Activated CD8-positive, alpha-beta memory T cell treated with anti-CD3 and anti-CD28 coated beads for 48 hours (primary cell): ENCODE results near the gene NEDD4L.

ENCODE experiments used
- DNase-seq, 3 experiments: peaks; one replicate each; pipeline ENCODE4 v3.0.0-alpha.2; 2020; ENCODE audit warnings: low read depth in 2 of 3, low spot score in 2 of 3

NEDD4L gene

DNA sequence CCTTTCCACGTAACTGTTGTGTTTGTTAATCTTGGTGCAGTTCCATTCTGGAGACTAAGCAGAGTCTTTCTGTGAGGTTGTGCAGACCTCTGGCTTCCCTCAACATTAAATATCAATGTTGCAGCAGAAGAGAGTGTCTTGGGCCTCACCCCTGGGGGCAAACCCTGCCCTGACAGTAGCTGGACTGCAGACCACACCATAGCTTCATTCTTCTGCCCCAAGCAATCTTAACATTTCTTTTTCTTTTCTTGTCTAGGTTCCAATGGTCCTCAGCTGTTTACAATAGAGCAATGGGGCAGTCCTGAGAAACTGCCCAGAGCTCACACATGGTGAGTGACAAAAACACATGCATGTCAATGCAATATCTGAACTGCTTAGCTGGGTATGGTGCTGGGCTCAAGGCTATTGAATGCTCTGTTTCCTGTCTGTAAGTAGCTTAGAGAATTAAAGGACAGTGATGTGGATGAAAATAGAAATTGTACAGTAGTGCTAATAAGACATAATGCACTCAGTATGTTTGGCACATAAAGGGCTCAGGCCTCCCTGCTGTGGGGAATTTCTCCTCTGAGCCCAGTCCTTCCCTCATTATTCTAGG is 347.3 kb downstream of the NEDD4L start:
- DNase-seq = no peak

DNA sequence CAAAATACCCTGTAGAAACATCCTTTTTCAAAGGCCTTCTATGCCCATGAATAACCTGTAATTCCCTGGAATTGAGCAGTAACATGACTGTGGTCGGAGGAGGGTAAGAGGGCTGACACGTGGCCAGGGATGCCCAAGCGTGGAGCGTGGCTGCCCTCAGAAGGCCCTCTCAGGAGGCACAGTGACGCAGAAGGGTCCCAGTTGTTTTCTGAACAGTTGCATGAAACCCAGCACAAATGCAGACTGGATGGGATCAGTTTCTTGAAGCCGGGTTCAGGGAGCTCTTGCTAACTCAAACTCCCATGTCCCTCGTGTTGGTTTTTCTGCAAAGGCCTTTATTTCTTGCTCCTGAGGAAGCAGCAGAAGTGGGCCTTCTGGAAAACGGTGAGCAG is 347.9 kb downstream of the NEDD4L start:
- no peak for DNase-seq

DNA sequence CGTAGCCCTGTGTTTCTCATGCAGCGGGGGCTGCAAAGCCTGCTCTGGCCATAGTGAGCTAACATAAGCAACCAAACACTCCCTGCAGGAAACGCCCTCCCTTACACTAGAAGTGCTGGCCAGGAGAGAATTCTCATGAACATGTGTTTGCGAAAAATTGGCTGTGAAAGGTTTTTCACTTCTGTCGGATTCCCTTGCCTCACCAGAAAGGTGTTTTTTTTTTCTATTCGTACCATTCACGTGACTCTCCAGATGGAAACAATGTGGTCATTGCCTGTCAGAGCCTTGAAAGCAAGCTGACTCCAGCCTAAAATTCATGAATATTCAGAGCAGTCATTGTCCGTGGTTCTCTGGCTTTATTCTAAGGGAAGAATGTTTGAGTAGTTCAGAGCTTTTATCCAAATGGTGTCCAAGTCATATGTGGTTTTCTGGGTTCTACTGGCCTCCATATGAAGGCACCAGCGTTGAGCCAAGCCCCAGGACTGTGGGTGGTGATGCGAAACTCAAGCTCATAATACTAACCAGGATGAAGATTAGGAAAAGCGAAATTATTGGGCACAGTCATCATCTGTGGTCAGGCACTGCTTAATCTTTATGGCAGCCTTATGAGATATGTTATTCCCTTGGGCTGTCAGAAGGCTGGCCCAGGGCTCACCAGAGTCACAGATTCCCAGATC is 348.4 kb downstream of the NEDD4L start:
- no peak for DNase-seq

DNA sequence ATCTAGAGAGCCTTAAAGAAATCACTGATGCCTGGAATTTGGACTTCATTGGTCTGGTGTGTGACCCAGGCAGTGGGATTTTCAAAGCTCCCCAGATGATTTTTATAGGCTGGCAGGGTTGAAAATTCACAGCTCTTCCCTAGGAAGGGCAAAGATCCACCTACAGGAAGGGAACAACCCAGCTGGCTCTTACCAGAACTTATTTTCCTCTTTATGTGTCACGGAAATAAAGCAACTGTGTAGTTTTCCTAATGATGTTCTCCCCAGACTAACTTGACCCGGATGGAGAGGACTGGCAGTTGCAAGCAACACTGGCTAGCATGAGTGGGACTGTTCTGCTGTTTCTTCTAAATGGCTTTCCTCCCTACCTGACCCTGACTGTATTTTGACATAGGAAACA is 349.3 kb downstream of the NEDD4L start:
- DNase-seq = no peak

DNA sequence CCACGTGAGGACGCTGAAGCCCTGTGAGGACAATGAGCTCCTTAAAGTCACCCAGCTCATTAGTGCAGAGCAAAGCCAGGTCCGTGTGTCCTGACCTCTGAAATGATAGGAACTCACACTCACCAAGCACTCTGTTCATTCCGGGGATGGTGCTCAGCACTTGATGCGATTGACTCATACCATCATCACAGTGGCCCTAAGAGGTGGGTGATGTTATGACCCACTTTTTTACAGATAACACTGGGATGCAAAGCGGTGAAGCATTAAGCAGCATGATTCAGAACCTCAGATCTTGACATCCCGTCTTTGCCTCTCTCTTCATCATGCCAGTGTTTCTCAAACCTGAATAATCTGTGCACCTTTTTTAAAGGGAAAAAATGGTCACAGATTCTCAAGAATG is 350.0 kb downstream of the NEDD4L start:
- no peak for DNase-seq

DNA sequence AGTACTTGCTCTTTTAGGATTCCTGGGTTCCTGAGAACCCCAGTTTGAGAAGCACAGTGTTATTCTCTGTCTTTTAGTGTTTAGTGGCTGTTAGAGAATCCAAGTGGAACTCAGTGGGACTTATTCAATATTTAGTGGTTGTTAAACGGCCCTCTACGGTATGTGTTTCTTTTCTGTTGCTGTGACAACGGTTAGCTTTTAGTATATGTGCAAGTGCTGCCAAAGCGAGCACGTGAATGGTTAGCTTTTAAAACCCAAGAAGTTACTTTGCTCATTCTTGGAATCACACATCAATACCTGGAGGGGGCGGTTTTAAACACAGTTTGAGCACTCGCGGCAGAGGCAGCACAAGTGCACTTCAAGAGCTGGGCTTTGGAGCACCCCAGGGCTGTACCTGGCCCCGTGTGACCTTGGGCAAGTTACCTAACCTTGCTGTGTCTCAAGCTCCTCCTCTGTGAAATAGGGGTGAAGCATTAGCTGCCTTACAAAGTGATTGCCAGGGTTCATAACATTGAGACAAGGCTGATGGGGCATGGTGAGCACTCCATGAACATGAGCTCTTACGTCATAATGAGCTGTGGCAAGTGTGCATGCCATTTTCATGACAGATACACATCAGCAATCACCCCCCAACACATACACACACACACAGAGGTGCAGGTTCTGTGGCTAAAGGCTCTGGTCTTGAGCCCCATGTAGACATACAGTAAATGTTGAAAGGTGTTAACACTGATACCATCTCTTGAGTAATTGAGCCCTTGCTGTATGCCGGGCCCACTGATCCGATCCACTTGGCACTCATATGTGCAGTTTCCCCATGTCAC is 350.8 kb downstream of the NEDD4L start:
- DNase-seq = no peak

DNA sequence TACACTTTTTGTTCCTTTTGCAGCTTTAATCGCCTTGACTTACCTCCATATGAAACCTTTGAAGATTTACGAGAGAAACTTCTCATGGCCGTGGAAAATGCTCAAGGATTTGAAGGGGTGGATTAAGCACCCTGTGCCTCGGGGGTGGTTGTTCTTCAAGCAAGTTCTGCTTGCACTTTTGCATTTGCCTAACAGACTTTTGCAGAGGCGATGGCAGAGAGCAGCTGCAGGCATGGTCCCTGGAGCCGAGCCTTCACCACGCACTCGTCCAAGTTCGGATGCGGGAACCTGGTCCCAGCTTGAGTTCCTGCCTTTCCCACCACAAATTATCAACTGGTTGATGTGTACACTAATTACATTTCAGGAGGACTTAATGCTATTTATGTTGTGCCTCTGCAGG is 352.1 kb downstream of the NEDD4L start:
- no peak for DNase-seq

DNA sequence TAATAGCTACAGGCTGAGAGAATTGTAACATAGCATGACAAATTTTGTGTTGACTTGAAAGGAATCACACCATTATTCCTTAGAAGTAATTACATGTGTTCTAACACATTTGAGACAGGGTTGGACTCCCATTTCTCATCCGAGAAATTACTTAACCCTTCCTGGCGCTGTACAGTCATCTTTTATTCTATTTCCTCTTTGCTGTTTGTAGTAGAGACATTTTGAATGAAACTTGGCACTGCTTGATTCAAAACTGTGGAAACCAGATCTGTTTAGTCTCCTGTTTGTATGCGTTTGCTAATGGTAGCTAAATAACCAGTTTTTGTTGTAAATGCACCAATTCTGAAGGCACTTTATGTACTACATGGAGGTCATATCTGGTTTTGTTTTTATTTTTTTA is 352.9 kb downstream of the NEDD4L start:
- DNase-seq = no peak

DNA sequence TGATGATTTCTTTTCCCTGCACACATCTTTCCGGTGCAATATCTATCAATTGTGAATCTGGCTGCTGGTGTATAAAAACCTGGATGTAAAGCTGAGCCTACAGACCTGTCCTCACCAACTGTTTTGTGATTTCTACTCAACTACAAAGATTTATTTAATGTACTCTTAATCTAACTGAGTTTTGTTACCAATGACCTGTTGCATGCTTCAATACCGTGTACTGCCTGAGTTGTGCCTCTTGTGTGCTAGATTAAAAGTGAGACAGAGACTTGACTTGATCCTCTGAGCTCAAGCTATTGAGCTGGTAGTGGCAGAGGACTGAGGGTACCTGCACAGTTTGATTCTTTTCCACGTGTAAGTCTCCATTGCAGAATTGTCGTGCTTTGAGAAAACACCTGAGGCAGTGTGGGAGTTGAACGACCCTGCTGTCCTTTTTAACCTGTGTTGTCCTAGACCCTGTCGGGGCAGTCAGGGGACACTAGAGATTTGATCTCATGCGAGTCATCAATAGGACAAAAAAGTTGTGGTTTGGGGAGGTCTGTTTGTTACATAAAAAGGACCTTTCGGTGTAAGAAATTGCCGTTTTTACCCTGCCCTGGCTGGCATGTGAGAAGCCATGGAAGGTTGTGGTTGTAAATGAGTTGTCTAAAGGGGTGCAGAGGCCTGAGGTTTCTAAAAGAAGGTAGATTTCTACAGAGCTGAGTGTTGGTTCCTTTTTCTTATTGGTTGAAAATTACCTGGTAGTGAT is 353.5 kb downstream of the NEDD4L start:
- DNase-seq = no peak

DNA sequence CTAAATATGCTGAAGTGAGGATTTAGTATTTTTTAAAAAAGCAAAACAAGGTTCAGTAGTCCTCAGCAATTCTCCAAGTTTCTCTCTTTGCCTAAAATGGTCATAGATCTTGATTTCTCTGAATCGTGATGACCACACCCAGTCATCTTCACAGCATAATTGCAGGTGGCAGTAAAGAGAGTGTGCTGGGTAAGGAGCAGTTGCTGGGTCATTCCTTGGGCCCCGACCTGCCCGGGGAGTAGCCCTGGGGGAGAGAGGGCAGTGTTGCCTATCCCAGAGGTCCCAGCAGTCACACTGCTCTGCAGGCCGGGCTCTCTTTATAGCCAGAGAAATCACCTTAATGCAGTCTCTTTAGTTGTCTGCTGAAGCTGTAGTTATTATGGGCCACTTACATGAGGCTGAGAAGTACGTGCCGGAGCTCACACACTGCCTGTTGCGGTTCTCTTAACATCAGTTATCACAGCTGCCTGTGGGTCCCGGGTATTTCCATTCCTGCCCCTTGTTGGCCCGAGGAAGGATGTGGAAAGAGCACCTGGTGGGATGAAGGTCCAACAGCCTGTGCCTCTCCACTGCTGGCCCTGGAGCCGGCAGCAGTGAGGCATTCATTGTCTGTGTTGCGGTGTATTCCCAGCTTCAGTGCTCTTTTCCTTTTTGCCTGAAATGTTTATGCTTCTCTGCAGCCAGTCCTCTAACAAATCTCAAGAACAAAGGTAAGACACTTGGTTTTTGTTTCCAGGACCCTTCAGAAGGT is 354.8 kb downstream of the NEDD4L start:
- no peak for DNase-seq

DNA sequence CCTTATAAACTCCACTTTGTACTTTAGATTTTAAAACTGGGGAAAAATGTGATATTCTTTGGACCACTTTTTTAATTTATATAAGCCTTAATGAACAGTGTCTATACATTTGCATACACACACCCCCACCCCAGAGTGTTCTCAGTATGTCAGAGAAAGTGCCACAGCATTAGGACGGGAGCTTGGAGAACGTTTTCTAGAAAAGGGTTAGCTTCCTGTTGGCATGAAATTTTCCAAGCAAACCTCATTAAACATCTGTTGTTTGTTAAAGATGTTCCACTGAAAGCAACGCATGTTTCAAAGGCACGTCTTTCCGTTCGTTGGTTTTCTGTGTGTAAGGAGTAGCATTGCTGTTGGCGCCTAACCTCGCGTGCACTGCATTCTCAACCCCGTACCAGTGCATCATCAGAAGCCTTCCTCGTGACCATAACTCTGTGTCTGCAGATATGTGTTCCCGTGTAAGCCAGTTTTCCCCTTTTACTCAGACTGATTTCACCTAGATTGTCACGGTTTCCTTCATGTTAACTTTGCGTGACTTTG is 356.4 kb downstream of the NEDD4L start:
- DNase-seq = no peak

DNA sequence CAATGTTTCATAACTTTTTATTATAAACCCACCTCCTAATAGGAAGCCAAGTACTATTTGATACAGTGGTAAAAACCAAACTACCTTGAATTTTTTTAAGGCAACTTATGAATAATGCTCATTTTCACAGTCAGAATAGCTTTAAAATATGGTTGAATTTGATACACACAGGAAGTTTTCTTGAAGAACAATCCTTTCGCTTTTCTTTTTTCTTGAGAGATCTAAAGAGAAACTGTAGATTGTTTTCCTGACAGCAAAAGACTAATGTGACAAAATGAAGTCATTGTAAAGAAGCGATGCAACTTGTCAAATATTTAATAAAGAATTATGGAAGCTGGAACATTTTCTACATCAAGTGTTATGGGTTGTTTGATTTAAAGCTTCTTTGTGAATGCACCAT is 357.2 kb downstream of the NEDD4L start:
- no peak for DNase-seq

DNA sequence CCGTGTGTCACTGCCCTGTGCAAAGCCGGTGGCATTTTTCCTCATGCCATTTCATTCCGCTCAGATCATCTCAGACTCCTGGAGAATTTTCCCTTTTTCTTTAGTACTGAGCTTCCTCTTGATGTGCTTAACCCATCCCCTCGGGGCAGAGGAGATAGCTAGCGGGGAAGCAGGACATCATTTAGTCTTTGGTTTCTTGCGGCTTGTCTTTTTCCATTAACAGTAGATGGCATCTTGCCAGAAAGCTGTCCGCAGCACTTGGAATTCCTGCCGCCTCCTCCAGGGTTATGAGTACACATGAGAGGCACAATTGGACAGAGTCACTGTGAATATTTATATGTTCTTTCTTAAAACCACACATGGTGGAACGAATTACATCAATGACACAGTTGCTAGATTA is 358.2 kb downstream of the NEDD4L start:
- DNase-seq = no peak

DNA sequence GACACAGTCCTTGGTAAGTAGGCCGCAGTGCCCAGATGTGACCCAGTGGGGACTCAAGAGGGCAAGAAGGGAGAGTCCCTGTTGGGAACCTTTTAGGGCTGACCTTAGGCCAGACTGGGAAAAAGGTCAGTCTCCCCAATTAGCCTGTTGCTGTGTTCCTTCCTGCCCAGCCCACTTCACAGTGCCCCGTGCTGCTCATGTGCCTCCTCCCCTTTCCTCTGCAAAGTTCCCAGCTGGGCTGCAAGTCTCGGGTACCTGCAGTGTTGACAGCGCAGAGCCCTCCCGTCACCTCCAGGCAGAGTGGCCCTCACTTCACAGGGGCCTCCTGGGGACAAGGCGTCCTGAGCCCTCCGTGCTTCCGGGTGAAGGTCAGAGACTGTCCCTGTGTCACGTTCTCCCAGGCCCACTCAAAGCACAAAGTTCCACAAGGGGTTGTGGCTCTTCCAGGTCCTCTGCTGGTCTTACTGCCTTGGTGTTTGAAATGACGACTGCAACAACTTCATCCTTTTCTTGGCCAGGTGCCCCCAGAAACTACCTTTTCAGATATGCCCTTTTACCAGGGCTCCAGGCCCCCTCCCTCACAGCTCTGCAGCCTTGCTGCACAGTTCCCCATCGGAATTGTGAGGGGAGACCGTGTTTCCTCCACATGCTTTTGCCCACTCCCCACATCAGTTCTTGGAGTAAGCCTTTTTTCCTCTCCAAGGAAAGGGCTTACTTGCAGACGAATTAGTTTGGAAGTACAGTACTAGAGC is 359.1 kb downstream of the NEDD4L start:
- no peak for DNase-seq

DNA sequence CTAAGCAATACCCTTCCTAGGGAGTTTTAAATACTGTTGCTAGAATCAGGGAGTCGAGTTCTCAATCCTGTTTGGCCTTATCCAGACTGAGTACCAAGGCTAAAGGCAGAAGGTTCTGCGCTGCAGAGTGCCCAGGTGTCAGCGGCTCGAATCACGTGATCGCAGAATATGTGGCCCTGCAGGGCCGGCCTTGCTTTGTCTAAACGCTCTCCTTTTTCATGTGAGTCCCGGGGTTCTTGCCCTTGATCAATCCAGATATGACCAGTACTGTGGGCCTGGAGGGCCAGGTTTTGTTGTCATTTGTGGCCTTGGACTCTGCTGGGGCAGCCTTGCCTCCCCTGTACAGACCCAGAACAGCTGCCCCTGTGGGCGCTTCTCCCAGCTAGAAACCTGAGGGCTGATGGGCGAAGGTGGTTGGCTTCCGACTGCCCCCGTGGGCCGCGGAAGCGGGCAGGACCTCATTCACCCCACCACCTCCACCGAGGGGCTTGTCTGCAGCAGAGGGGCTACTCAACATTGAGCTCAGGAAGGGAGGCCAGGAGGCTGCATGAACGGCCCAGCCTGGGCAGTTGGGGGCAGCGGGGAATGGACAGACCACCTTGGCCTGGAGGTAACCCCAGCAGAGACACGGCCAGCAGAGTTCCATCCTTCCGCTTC is 359.9 kb downstream of the NEDD4L start:
- DNase-seq = no peak

DNA sequence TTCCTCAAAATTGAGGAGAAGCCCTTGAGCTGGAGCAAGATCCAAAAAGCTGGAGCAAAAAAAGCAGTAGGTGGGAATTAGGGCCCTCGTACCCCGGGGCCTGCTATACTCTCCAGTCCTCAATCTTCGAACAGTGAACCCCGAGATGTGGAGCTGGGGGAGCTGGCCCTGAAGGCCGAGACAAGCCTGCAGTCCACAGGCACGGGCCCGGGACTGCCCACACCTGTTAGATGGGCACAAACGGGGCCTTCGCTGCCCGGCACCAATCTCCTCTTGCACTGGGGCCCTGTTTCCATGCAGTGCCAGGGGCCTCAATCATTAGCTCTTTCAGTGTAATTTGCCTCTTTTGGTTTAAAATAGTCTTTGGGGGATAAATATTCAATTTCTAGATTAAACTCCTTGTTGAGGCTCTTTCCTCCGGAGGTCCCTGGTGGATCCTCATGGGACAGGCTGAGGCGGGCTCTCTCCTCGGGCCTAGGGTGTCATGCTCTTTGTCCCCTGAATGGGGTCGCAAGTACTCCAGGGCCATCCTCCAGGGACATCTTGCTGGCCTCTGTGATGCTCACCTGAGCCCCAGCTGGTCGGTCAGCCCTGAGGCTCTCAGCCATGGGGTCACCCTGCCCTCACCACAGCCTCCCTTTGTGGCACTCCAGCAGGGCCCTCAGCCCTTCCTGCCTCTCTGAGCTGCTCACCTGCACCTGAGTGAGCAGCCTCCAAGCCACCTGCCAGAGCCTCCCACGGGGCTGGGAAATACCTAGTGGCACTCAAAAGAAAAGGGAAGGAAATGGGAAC is 361.3 kb downstream of the NEDD4L start:
- DNase-seq = no peak

DNA sequence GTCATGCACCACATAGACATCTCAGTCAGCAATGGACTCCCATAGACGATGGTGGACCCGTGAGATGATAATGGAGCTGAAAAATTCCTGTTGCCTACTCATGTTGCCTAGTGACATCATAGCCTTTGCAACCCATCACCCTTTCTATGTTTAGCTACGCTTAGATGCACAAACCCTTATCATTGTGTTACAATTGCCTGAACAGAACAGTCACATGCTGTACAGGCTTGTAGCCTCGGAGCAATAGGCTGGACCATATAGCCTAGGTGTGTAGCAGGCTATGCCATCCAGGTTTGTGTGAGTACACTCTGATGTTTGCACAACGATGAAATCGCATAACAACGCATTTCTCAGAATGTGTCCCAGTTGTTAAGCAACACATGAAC is 363.2 kb downstream of the NEDD4L start:
- DNase-seq = no peak

DNA sequence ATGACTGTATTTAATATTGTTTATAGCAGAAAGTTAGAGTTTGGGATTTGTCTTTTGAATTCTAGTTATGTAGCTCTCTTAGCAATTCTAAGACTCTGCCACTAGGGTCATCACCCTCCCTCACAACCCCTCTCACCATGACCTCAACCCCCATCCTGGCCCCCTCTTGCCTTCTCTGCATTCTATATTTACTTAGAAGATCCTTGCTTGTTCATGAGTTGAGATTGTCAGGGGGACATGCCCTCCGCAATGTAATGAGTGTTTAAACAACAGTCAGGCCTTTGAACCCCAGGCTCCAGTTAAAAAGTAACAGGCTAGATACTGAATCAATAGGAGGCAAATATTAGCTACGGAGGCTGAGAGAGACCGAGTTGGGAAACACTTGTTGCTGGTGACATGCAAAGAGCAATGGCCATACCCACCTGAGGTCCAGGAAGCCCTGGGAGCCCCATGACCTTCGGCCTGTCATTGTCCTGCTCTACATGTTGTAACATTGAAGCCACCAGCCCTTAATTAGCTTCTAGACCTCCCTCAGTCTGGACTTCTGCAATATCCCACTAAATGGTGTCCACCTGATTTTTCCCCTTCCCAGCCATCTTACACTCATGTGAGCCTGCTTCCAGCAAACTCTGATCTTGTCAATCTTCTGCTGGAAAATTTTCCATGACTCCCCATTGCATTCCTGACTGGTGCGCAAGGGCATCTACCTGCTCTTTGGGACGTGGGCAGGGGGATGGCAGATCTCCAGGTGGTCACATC is 363.8 kb downstream of the NEDD4L start:
- no peak for DNase-seq
